Mesothelial cell of epicardium (in vitro differentiated cells): ENCODE results near the gene THUMPD1. TPM values are rescaled to one million over a fixed set of nuclear protein-coding genes. Genes with fewer than 3 reads are reported as not detected.

Source experiments
- DNase-seq, 2 experiments: peaks; one replicate each; pipeline ENCODE4 v3.0.0; 2021; ENCODE audit warnings: low spot score in 2 of 2; ENCODE audit not compliant: unreplicated experiment in 2 of 2
- H3K27ac Mint-ChIP-seq: 2 replicates; pipeline ENCODE4 v1.8.0; 2021; ENCODE audit warnings: mixed read lengths
- H3K27me3 Mint-ChIP-seq: 2 replicates; pipeline ENCODE4 v1.8.0; 2021; ENCODE audit warnings: low read depth, mixed read lengths
- H3K36me3 Mint-ChIP-seq: 2 replicates; pipeline ENCODE4 v1.8.0; 2021; ENCODE audit warnings: mixed read lengths
- H3K4me1 Mint-ChIP-seq: 2 replicates; pipeline ENCODE4 v1.8.0; 2021; ENCODE audit warnings: mixed read lengths
- H3K4me3 Mint-ChIP-seq: 2 replicates; pipeline ENCODE4 v1.8.0; 2021; ENCODE audit warnings: mild to moderate bottlenecking, moderate library complexity, mixed read lengths
- H3K9me3 Mint-ChIP-seq: 2 replicates; pipeline ENCODE4 v1.8.0; 2021; ENCODE audit warnings: mixed read lengths
- CTCF ChIP-seq: fragments of 200-600 bp; sonication (generic); IDR thresholded peaks from one replicate; pipeline ENCODE4 v1.5.0; 2021; ENCODE audit warnings: antibody characterized with exemption; ENCODE audit not compliant: unreplicated experiment
- total RNA-seq: library from RNA; stranded (reverse); gene quantifications from 3 replicates; pipeline ENCODE4 v1.2.1, GENCODE V29; 2021

THUMPD1 gene
- total RNA-seq, 1 donor from 2014 or later = 35.5 TPM

GRCh38 chr16:20774703-20775362, 33.2 kb upstream of the THUMPD1 start:
- peaks cover 34% of the 10 kb centered on the region for H3K36me3 Mint-ChIP-seq
- H3K27ac Mint-ChIP-seq = no peak overlapping the region
- no peak overlapping the region for H3K4me3 Mint-ChIP-seq
- H3K4me1 Mint-ChIP-seq = peaks cover 9% of the 10 kb centered on the region
- DNase-seq = no peak
- peaks cover 19% of the 10 kb centered on the region for H3K9me3 Mint-ChIP-seq
- H3K27me3 Mint-ChIP-seq = no peaks in the 10 kb centered on the region
- TF ChIP-seq CTCF = peak; percentile 35

- Mint-ChIP-seq H3K4me1 (peaks cover 9% of the 10 kb centered on the region), H3K9me3 (peaks cover 19% of the 10 kb centered on the region), H3K27ac (no peak overlapping the region), H3K4me3 (no peak overlapping the region), H3K36me3 (peaks cover 34% of the 10 kb centered on the region), H3K27me3 (no peaks in the 10 kb centered on the region)
- no peak for DNase-seq
- TF ChIP-seq CTCF = no peak
Observed at GRCh38 chr16:20773679-20774078, 32.1 kb upstream of the THUMPD1 start.

- no peak for DNase-seq
- no peak overlapping the region for H3K27ac Mint-ChIP-seq
- H3K36me3 Mint-ChIP-seq = peaks cover 33% of the 10 kb centered on the region
- H3K9me3 Mint-ChIP-seq = peaks cover 19% of the 10 kb centered on the region
- TF ChIP-seq CTCF = no peak
- no peaks in the 10 kb centered on the region for H3K27me3 Mint-ChIP-seq
- no peak overlapping the region for H3K4me3 Mint-ChIP-seq
- peaks cover 2% of the 10 kb centered on the region for H3K4me1 Mint-ChIP-seq
Observed at GRCh38 chr16:20768818-20769217, 27.2 kb upstream of the THUMPD1 start.

- H3K9me3 Mint-ChIP-seq = peaks cover 16% of the 10 kb centered on the region
- H3K4me1 Mint-ChIP-seq = peaks cover 8% of the 10 kb centered on the region
- H3K36me3 Mint-ChIP-seq = peaks cover 27% of the 10 kb centered on the region
- no peaks in the 10 kb centered on the region for H3K27me3 Mint-ChIP-seq
- no peak overlapping the region for H3K27ac Mint-ChIP-seq
- no peak overlapping the region for H3K4me3 Mint-ChIP-seq
- TF ChIP-seq CTCF = no peak
- DNase-seq = no peak
Observed at GRCh38 chr16:20768121-20768520, 26.5 kb upstream of the THUMPD1 start.

- Mint-ChIP-seq H3K4me3 (no peak overlapping the region), H3K4me1 (peaks cover 9% of the 10 kb centered on the region), H3K9me3 (peaks cover 14% of the 10 kb centered on the region), H3K27me3 (no peaks in the 10 kb centered on the region), H3K36me3 (peaks cover 25% of the 10 kb centered on the region), H3K27ac (no peak overlapping the region)
- TF ChIP-seq CTCF = no peak
- no peak for DNase-seq
Observed at GRCh38 chr16:20767577-20767976, 26.0 kb upstream of the THUMPD1 start.
